Neural progenitor cell (in vitro differentiated cells): ENCODE measurements around the gene CROCC2.

ENCODE experiments used
- EZH2 ChIP-seq: fragments of 200-600 bp; sonication (generic); IDR thresholded peaks from 2 replicates; pipeline ENCODE4 v1.6.1; 2017; ENCODE audit warnings: antibody characterized with exemption, mild to moderate bottlenecking, moderate library complexity
- TF ChIP-seq, protein P1 (sequence below): fragments of 200-600 bp; sonication (generic); IDR thresholded peaks from 2 replicates; pipeline ENCODE4 v1.5.1; 2017; ENCODE audit warnings: antibody characterized with exemption, mild to moderate bottlenecking

DNA sequence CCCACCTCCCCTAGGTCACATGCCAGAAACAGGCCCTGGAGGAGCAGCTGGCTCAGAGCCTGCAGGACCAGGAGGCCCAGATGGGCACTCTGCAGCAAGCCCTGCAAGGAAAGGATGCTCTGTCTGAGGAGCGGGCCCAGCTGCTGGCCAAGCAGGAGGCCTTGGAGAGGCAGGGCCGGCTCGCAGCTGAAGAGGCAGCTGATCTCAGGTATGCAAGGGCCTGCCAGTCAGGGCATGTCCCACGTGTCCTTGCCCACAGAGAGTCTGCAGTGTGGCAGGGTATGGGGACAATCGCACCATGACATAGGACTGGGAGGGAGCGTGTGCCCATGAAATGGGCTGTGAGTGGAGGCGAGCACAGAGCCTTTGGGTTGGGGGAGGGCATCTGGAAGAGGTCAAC, 39.9 kb downstream of the CROCC2 start:
- TF ChIP-seq, protein P1, sequence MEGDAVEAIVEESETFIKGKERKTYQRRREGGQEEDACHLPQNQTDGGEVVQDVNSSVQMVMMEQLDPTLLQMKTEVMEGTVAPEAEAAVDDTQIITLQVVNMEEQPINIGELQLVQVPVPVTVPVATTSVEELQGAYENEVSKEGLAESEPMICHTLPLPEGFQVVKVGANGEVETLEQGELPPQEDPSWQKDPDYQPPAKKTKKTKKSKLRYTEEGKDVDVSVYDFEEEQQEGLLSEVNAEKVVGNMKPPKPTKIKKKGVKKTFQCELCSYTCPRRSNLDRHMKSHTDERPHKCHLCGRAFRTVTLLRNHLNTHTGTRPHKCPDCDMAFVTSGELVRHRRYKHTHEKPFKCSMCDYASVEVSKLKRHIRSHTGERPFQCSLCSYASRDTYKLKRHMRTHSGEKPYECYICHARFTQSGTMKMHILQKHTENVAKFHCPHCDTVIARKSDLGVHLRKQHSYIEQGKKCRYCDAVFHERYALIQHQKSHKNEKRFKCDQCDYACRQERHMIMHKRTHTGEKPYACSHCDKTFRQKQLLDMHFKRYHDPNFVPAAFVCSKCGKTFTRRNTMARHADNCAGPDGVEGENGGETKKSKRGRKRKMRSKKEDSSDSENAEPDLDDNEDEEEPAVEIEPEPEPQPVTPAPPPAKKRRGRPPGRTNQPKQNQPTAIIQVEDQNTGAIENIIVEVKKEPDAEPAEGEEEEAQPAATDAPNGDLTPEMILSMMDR = no peak
- TF ChIP-seq EZH2 = no peak
